OCI-M1 (cell line): ENCODE results near the gene OR2M2.

ENCODE experiments used
- DNase-seq: peaks from one replicate; lab custom pipeline; 2025; lab: John Stamatoyannopoulos, UW

The OR2M2 gene, protein sequence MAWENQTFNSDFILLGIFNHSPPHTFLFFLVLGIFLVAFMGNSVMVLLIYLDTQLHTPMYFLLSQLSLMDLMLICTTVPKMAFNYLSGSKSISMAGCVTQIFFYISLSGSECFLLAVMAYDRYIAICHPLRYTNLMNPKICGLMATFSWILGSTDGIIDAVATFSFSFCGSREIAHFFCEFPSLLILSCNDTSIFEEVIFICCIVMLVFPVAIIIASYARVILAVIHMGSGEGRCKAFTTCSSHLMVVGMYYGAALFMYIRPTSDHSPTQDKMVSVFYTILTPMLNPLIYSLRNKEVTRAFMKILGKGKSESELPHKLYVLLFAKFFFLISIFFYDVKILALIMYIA

DNA sequence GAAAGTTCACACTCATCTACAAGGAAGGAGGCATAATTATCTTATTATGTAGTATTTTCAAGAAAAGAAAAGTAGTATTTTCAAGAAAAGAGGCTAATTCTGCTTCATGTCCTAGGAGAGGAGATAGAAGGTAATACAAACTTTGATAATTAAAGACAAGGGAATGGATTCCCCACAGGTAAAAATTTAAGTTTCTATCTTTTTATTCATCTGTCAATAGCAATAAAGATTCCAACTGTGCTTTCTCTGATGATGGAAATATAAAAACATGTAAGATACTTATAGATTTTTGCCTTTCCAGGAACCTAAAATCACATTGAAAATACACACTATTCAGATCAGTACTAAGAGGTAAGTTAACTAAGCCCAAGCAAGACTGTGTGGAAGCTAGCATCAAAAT is at the start of gene OR2M2:
TSS of gene OR2M2 (plus strand) at position 301 of the 400 bp plus-strand sequence. CDS start 5,165 bp downstream, outside the sequence.
- no peak for DNase-seq

DNA sequence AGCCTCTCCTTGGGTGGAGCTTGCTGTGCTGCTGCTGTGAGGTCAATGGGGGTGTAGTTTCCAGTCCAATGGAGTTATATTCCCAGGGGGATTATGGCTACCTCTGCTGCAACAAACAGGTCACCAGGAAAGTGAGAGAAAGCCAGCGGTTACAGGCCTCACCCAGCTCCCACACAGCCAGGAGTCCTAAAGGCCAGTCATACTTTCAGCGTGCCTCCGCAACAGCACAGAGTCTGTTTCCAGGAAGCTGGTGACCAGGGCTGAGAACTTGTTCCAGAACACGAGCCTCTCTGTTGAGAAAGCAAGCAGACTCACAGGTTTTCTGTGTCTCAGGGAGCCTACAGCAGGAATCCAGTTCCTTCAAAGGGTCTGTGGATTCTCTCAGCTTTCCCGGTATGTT is 47.0 kb upstream of the OR2M2 start:
- no peak for DNase-seq

DNA sequence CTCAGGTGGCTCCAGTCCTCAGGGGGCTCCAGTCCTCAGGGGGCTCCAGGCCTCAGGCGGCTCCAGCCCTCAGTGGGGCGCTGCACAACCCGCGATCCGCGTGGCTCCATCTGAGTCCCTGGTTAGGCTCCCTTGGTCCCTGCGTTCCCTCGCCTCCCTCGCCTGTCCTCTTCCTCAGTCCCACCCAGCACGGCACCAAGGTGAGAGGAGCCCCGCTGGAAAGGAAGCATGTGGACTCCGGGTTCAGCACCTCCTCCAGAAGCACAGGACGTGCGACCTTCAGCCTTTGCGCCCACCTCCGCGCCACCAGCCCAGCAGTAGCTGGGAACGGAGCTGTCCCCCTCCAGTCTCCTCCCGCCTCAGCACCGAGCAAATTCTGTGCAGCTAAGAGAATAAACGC is 37.8 kb upstream of the OR2M2 start:
- no peak for DNase-seq

DNA sequence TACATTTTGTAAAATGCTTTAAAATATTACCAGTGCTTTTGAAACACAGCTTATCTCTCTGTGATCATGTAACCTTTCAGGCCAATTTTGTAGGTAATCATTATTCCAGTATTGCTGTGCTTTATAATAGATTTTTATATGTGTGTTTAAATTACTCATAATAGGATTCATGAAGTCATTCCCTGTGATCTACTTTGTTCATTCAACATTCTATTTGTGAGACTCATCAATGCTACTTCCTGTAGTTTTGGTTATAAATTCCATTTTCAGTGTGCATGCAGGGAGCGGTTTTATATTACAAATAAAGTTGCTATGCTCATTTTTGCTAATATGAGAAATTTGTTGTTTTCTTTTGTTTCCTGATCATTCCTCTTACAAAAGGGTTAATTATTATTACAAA is 33.8 kb upstream of the OR2M2 start:
- no peak for DNase-seq

DNA sequence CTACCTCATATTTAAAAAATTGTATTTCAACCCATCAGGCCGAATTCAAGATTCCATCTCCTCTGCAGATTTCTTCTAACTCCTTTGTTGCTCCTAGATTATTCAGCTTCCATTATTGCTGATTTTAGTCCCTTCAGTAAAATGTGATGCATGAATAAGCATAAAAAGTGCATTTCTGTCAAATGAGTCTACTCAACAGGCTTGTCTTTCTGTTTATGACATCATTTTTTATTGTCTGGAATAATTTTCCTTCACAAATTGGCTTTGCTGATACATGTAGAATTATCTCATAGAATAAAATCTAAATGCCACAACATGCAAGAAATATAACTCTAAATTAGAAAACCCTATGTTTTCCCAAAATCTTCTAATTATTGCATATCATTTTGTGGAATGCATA is 31.3 kb upstream of the OR2M2 start:
- no peak for DNase-seq

DNA sequence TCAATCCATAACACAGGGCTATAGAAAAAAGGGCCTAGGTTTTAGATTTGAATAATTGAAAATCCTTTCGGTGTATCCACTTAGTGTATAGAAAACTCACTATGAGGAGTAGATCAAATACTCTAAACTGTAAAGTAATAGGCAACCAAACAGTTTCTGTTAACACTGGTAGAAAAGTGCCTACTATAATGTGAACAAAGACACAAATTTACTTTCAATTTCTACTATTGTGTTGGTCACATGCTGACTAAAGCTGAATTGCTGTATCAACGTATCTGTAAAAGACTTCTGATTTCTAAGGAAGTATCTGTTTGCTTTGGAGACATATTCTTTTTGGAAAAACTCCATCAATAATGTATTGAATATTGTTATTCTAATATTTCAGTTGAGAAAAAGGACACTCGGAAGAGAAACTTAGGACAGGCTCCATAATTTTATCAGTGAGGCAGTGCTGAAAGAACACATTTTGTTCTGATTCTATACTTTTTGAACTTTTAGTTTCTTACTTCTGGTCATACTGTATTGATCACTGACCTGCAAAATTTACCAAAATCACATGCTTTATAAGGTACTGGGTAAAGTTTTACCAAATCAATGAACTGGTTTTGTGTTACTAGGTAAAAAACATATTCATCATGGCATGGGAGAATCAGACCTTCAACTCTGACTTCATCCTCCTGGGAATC is 30.0 kb upstream of the OR2M2 start, which contains the start of gene OR2M5:
TSS of gene OR2M5 (plus strand) at position 636 of the 686 bp plus-strand sequence. CDS start at position 636, 0 bp downstream.
- DNase-seq: peak; percentile 45

DNA sequence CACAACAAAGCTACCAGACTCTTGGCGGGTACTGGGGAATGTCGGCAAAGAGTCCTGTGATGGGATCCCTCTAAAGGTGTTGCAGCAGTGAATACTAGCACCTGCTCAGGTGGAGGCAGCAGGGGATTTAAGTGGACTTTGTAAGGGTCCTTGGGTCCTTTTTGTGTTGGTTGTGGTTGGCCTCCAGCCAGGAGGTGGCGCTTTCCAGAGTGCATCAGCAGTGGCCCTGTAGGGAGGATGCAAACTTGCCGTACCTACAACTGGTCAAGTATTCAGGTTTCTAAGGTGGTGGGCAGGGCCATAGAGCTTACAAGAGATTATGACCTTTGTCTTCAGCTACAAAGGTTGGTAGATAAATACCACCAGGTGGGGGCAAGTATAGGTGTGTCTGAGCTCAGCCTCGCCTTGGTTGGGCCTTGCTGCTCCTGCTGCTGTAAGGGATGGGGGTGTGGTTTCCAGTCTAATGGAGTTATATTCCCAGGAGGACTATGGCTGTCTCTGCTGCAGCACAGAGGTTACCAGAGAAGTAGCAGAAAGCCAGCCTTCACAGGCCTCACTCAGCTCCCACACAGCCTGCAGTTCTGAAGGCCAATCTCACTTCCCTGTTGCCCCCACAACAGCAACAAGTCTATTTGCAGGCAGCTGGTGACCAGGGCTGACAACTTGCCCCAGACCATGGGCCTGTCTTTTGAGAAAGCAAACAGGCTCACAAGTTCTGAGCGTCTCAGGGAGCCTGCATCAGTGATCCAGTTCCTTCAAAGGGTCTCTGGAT is 22.4 kb upstream of the OR2M2 start:
- no peak for DNase-seq

DNA sequence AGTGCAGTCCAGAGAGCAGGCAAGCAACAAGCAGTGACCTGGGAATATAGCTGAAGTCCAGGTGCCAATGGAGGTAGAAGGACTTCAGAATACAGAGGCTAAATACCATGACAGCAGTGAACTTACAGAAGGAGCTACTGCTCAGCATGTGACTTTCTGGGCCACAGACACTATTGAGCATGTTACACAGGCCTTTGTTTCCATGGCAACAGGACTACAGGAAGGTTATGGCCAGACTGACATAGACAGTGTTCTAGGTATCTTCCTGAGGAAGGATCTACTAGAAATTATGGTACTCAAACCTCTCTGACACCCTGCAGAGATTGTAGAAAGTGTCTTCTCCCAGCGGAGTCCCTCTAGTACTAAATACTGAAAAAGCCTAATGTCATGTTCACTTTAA is 18.7 kb upstream of the OR2M2 start:
- peak; percentile 21 for DNase-seq

DNA sequence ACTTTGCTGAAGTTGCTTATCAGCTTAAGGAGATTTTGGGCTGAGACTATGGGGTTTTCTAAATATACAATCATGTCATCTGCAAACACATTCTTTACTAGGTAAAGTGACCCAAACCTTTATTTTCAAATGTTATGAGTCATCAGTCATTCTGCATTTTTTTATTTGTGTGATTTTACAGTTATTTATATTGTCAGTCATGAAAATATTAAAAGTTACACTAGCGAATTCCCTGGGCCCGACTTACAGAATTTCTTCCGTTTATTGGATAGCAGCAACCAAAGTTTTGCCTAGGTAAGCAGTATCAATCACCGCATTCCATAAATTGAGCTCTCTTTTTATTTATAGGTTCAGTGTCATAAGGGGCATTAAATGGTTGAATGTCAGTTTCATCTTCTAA is 15.9 kb upstream of the OR2M2 start:
- DNase-seq: no peak

DNA sequence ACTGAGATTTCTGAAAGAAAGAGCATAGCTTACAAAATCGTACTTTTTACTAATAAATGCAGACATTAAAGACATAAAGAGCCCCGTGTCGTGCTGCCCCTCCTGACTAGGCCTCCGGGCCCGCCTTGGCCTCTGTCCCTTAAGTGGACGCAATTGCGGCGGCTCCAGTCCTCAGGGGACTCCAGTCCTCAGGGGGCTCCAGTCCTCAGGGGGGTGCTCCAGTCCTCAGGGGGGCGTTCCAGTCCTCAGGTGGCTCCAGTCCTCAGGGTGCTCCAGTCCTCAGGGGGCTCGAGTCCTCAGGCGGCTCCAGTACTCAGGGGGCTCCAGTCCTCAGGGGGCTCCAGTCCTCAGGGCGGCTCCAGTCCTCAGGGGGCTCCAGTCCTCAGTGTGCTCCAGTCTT is 10.6 kb upstream of the OR2M2 start:
- DNase-seq: no peak

DNA sequence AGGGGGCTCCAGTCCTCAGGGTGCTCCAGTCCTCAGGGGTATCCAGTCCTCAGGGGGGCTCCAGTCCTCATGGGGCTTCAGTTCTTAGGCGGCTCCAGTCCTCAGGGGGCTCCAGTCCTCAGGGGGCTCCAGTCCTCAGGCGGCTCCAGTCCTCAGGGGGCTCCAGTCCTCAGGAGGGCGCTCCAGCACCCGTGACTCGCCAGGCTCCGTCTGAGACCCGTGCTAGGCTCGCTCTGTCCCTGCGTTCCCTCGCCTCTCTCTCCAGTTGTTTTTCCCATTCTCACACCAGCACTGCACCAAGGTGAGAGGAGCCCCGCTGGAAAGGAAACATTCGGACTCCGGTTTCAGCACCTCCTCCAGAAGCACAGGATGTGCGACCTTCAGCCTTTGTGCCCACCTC is 9.4 kb upstream of the OR2M2 start:
- DNase-seq: no peak

DNA sequence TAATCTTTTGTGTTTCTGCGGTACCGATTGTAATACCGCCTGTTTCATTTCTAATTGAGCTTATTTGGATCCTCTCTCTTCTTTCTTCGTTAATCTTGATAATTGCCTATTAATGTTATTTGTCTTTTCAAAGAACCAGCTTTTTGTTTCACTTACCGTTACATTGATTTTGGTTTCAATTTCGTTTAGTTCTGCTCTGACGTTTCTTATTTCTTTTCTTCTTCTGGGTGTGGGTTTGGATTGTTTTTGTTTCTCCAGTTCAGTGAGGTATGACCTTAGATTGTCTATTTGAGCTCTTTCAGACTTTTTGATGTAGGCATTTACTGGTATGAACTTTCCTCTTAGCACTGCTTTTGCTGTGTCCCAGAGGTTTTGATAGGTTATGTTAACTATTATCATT is 9.4 kb downstream of the OR2M2 start:
- peak; percentile 72 for DNase-seq

DNA sequence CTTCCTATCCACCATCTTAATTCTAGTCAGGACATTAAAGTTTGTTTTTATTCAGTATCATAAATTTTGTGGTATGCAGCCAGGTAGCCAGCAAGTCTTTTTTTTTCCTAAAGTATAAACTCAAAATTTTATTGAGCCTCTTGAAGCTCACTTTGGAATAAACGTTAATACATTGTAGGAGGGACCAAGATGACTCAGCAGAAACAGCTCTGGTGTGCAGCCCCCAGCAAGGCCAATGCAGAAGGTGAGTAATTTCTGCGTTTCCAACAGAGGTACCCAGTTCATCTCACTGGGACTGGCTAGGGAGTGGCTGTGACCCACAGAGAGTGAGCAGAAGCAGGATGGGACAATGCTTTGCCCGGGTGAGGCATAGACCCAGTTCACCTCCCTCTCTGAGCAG is 12.7 kb downstream of the OR2M2 start:
- peak; percentile 9 for DNase-seq

DNA sequence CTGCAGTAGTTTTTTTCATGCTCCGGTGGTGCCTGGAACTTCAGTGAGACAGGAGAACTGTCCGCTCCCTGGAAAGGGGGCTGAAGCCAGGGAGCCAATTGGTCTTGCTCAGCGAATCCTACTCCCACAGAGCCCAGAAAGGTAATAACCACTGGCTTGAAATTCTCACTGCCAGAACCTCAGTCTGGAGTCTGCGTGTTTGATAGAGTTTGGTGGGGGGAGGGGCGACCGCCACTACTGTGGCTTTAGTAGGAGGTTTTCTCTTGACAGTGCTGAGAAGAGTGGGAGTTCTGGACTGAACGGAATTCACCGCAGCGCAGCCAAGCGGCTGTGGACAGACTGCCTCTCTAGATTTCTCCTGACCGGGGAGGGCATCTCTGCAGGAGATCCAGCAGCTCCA is 14.4 kb downstream of the OR2M2 start:
- peak; percentile 72 for DNase-seq

DNA sequence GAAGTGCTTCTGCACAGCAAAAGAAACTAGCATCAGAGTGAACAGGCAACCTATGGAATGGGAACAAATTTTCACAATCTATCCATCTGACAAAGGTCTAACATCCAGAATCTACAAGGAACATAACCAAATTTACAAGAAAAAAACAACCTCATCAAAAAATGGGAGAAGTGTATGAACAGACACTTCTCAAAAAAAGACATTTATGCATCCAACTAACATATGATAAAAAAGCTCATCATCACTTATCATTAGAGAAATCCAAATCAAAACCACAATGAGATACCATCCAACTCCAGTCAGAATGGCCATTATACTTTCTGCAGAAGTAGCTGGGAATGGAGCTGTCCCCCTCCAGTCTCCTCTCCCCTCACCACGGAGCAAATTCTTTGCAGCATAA is 19.5 kb downstream of the OR2M2 start:
- DNase-seq: no peak

DNA sequence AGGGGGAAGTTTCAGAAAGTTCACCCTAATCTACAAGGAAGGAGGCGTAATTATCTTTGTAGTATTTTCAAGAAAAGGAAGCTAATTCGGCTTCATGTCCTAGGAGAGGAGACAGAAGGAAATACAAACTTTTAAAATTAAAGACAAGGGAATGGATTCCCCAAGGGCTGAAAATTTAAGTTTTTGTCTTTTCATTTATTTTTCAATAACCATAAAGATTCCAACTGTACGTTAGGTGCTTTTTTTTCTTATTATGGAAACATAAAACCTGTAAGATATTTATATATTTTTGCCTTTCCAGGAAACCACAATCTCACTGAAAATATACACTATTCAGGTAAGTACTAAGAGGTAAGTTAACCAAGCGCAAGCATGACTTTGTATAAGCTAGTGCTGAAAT is 22.3 kb downstream of the OR2M2 start, which contains the start of gene OR2M3:
TSS of gene OR2M3 (plus strand) at position 301 of the 400 bp plus-strand sequence. CDS start 5,803 bp downstream, outside the sequence.
- peak; percentile 7 for DNase-seq

DNA sequence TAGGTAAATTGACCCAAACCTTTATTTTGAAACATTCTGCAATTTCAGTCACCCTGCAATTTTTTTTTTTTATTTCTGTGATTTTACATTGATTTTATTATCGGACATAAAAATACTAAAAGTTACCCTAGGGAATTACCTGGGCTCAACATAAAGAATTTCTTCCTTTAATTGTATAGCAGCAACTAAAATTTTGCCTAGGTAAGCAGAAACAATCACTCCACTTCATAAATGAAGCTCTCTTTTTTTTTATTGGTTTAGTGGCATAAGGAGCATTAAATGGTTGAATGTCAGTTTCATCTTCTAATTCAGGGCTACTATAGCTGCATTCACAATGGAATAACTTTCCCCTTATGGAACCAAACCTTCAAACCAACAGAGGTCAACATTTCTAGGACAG is 41.3 kb downstream of the OR2M2 start:
- DNase-seq: no peak

DNA sequence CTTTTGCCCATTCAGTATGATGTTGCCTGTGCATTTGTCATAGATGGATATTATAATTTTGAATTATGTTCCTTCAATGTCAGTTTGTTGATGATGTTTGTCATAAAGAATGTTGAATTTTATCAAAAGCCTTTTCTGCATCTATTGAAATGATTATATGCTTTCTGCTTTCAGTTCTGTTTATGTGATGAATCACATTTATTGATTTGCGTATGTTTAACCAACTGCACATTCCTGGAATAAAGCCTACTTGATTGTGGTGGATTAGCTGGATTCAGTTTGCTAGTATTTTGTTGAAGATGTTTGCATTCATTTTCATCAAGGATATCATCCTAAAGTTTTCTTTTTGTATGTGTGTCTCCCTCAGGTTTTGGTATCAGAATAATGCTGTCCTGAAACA is 50.9 kb downstream of the OR2M2 start:
- no peak for DNase-seq

DNA sequence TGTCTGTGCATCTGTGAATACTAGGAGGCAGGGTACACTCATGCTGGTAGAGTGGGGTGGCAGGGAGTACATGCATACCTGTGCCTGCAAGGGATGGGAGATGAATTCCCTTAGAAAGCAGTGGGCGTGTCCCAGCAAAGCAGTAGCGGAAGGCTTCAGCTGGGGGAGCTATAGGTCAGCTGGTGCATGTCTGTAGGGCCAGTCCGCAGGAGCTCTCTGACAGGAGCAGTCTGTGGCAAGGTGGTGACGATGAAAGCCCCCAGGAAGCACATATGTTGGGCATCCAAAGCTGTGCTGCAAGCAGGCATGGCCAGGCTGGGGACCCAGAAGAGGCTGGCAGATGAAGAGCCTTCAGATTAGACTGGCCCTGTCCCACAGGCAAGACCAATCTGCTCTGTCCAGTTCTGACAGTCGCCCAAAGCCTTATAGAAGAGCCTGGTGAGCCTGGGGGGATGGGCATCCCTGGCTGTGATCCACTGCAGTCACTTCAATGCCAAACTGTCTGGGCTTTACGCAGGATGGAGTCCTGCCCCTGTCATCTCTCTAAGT is 54.8 kb downstream of the OR2M2 start:
- no peak for DNase-seq
